GM19452 (cell line): Measurements from ENCODE around the gene GFOD2.

ENCODE experiments used
- ATAC-seq: cut with Tn5 transposase; IDR thresholded peaks from one replicate; pipeline ENCODE4 v1.9.1; 2021; ENCODE audit not compliant: unreplicated experiment

GFOD2 gene

GRCh38 chr16:67647681-67648080, 71.4 kb downstream of the GFOD2 start:
- ATAC-seq = no peak

GRCh38 chr16:67647111-67647651, 71.9 kb downstream of the GFOD2 start:
- ATAC-seq = no peak

GRCh38 chr16:67645397-67646121, 73.6 kb downstream of the GFOD2 start:
- ATAC-seq = no peak

- ATAC-seq = no peak
These were observed 75.1 kb downstream of the GFOD2 start for GRCh38 chr16:67644038-67644437.

GRCh38 chr16:67641779-67642708, 77.1 kb downstream of the GFOD2 start:
- ATAC-seq = no peak

GRCh38 chr16:67637625-67638024, 81.5 kb downstream of the GFOD2 start:
- no peak for ATAC-seq

- no peak for ATAC-seq
These were observed 82.4 kb downstream of the GFOD2 start for GRCh38 chr16:67636713-67637112.

GRCh38 chr16:67632415-67633172, 86.5 kb downstream of the GFOD2 start:
- ATAC-seq = no peak

GRCh38 chr16:67628216-67628615, 90.9 kb downstream of the GFOD2 start:
- no peak for ATAC-seq
